Body of pancreas (tissue), 4 donors: Measurements from ENCODE around the gene MINPP1.

ENCODE experiments used
- CTCF ChIP-seq, 7 experiments: fragments of 450-650 bp in 4 of 7; fragments of 200-600 bp in 3 of 7; sonication (generic) in 3 of 7; IDR thresholded peaks; one replicate each; pipeline ENCODE4 v1.5.1; 2016 to 2019; ENCODE audit warnings: antibody characterized with exemption in 7 of 7
- POLR2A ChIP-seq, 3 donors: fragments of 450-650 bp; IDR thresholded peaks; one replicate each; pipeline ENCODE4 v1.6.1; 2016; ENCODE audit warnings: antibody characterized with exemption in 3 of 3, mild to moderate bottlenecking in 2 of 3

DNA sequence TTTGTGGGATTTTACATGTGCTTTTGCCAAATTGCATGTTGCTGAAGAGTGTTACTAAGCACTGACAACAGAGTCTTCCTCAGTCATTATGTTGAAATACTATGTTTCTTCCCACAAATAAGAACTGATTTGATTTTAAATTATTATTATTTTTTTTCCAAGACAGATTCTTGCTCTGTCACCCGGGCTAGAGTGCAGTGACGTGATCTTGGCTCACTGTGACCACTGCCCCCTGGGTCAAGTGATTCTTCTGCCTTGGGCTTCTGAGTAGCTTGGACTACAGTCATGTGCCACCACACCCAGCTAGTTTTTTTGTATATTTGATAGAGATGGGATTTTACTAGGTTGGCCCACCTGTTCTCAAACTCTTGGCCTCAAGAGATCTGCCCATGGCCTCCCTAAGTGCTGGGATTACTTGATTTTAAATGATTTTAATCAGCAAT lies 42.3 kb downstream of the MINPP1 start:
- TF ChIP-seq CTCF (IDR thresholded peaks at IDR 0.05) (no peak), POLR2A (IDR thresholded peaks at IDR 0.05) (no peak)
